DND-41 (cell line): Measurements from ENCODE around the gene THBS2.

Experiments
- EZH2 ChIP-seq: IDR thresholded peaks from 3 replicates; pipeline ENCODE4 v1.6.1; 2012; ENCODE audit warnings: borderline replicate concordance, low read depth, mild to moderate bottlenecking, moderate library complexity, low read length, inconsistent platforms; ENCODE audit not compliant: severe bottlenecking
- TF ChIP-seq, protein P1 (sequence below): IDR thresholded peaks from 2 replicates; pipeline ENCODE4 v1.5.1; 2012; ENCODE audit warnings: borderline replicate concordance, low read length, moderate library complexity, mild to moderate bottlenecking; ENCODE audit not compliant: poor library complexity, severe bottlenecking; ENCODE audit errors: extremely low read depth

DNA sequence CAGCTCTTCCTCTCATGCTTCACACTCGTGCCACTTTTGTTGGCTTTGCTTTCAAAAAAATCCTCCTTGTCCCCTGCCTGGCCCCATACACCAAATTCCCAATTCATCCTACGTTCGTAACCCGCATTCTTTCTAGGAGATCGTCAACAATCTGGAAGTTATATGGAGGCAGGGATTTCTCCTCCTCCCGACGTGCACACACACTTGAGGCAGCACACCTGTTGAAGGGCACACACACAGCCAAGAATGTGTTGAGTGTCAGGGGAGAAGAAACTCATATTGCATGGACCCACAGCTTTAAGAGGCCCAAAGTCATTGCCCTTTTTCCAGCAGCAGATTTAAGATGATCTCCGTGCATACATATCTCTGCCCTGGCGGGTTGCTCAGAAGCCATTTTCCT is 28.9 kb downstream of the THBS2 start:
- TF ChIP-seq, protein P1, sequence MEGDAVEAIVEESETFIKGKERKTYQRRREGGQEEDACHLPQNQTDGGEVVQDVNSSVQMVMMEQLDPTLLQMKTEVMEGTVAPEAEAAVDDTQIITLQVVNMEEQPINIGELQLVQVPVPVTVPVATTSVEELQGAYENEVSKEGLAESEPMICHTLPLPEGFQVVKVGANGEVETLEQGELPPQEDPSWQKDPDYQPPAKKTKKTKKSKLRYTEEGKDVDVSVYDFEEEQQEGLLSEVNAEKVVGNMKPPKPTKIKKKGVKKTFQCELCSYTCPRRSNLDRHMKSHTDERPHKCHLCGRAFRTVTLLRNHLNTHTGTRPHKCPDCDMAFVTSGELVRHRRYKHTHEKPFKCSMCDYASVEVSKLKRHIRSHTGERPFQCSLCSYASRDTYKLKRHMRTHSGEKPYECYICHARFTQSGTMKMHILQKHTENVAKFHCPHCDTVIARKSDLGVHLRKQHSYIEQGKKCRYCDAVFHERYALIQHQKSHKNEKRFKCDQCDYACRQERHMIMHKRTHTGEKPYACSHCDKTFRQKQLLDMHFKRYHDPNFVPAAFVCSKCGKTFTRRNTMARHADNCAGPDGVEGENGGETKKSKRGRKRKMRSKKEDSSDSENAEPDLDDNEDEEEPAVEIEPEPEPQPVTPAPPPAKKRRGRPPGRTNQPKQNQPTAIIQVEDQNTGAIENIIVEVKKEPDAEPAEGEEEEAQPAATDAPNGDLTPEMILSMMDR = no peak
- TF ChIP-seq EZH2 = no peak
